ENCODE results near the gene SLC25A45. TPM values are rescaled to one million over a fixed set of nuclear protein-coding genes. Genes with fewer than 3 reads are reported as not detected.

SLC25A45 gene
- total RNA-seq, 1 experiment from 2014 or later: 2.9 TPM

DNA sequence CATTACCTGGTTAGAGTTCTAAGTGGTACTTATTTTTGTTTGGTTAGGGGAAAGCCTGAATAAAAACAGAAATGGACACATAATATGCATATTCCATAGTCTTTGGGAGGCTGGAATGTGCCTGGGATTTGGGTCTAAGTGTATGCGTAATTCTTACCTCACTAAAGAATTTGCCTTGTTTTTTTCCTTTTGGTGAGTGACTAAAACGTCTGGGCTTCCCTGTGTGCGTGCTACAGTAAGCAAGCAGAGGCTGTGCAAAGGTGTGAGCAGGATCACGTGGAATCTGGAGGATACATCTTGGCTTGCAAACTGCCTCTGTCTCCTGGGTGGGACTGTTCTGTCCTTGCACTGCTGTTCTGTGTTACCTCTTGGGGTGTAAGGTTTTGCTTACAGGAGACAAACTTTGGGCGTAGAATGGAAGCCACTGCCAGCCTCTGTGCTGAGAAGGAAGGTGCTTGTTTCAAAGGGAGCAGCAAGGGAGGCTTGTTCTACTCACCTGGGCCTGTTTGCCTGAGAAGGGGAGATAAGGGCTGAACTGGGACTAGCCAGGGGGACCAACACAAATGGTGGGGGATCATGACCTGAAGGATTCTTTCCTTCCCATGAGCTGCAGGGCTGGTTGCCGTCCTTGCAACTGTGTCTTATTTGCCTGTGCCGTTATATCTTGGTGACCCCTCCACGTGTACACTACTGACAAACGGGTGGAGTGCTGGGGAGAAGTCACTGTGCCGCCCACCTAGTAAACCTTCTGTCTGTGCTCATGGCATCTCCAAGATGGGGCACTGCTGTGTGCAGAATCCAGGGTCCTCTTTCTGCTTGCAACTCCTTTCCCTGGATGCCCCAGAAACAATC is 44.6 kb upstream of the SLC25A45 start:
- peaks cover 15% of the 10 kb centered on the region for H3K27me3 Mint-ChIP-seq (ENCODE audit: unreplicated experiment)
- peaks cover 63% of the 10 kb centered on the region for H3K4me1 Mint-ChIP-seq (ENCODE audit: low read depth, unreplicated experiment)
- peaks cover 99% of the 10 kb centered on the region for H3K36me3 Mint-ChIP-seq (ENCODE audit: insufficient read depth, unreplicated experiment)
- no peak for DNase-seq
- intact Hi-C loops (cut with micrococcal nuclease; ENCODE audit: unreplicated experiment): no loop called here
- CTCF ChIA-PET: no interaction called here
- H3K9me3 Mint-ChIP-seq (ENCODE audit: low read depth, unreplicated experiment): no peaks in the 10 kb centered on the region
- H3K4me3 Mint-ChIP-seq (ENCODE audit: low read depth, unreplicated experiment): peak overlapping the region; percentile 90
- no TSS peak for BruUV-seq (replicated peaks)
- TF ChIP-seq, protein P1, sequence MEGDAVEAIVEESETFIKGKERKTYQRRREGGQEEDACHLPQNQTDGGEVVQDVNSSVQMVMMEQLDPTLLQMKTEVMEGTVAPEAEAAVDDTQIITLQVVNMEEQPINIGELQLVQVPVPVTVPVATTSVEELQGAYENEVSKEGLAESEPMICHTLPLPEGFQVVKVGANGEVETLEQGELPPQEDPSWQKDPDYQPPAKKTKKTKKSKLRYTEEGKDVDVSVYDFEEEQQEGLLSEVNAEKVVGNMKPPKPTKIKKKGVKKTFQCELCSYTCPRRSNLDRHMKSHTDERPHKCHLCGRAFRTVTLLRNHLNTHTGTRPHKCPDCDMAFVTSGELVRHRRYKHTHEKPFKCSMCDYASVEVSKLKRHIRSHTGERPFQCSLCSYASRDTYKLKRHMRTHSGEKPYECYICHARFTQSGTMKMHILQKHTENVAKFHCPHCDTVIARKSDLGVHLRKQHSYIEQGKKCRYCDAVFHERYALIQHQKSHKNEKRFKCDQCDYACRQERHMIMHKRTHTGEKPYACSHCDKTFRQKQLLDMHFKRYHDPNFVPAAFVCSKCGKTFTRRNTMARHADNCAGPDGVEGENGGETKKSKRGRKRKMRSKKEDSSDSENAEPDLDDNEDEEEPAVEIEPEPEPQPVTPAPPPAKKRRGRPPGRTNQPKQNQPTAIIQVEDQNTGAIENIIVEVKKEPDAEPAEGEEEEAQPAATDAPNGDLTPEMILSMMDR (IDR thresholded peaks at IDR 0.05; ENCODE audit: unreplicated experiment): no peak
- H3K27ac Mint-ChIP-seq (ENCODE audit: unreplicated experiment): peak overlapping the region; percentile 99

DNA sequence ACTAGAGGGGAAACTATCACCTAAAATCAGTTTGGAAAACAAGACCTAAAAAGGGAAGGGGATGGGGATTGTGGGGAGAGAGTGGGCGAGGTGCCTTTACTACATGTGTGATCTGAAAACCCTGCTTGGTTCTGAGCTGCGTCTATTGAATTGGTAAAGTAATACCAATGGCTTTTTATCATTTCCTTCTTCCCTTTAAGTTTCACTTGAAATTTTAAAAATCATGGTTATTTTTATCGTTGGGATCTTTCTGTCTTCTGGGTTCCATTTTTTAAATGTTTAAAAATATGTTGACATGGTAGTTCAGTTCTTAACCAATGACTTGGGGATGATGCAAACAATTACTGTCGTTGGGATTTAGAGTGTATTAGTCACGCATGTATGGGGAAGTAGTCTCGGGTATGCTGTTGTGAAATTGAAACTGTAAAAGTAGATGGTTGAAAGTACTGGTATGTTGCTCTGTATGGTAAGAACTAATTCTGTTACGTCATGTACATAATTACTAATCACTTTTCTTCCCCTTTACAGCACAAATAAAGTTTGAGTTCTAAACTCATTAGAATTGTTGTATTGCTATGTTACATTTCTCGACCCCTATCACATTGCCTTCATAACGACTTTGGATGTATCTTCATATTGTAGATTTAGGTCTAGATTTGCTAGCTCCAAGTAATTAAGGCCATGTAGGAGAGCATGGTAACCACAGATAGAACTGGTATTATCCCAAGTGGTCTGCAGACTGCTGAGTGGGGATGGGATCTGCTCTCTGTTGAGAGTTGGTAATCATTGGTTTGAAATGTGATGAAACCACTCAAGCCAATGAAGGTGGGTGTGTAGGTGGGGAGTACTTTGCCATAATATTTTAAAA is 43.8 kb upstream of the SLC25A45 start:
- CTCF ChIA-PET: no interaction called here
- peak overlapping the region; percentile 90 for H3K4me3 Mint-ChIP-seq (ENCODE audit: low read depth, unreplicated experiment)

DNA sequence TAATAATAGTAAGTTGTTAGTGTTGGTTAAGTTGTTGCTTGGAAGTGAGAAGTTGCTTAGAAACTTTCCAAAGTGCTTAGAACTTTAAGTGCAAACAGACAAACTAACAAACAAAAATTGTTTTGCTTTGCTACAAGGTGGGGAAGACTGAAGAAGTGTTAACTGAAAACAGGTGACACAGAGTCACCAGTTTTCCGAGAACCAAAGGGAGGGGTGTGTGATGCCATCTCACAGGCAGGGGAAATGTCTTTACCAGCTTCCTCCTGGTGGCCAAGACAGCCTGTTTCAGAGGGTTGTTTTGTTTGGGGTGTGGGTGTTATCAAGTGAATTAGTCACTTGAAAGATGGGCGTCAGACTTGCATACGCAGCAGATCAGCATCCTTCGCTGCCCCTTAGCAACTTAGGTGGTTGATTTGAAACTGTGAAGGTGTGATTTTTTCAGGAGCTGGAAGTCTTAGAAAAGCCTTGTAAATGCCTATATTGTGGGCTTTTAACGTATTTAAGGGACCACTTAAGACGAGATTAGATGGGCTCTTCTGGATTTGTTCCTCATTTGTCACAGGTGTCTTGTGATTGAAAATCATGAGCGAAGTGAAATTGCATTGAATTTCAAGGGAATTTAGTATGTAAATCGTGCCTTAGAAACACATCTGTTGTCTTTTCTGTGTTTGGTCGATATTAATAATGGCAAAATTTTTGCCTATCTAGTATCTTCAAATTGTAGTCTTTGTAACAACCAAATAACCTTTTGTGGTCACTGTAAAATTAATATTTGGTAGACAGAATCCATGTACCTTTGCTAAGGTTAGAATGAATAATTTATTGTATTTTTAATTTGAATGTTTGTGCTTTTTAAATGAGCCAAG is 42.9 kb upstream of the SLC25A45 start:
- Mint-ChIP-seq H3K36me3 (ENCODE audit: insufficient read depth, unreplicated experiment) (peaks cover 98% of the 10 kb centered on the region), H3K4me3 (ENCODE audit: low read depth, unreplicated experiment) (peak overlapping the region; percentile 90), H3K9me3 (ENCODE audit: low read depth, unreplicated experiment) (no peaks in the 10 kb centered on the region), H3K27ac (ENCODE audit: unreplicated experiment) (peak overlapping the region; percentile 99), H3K4me1 (ENCODE audit: low read depth, unreplicated experiment) (peaks cover 54% of the 10 kb centered on the region), H3K27me3 (ENCODE audit: unreplicated experiment) (peaks cover 16% of the 10 kb centered on the region)
- TF ChIP-seq, protein P1 (IDR thresholded peaks at IDR 0.05; ENCODE audit: unreplicated experiment): no peak
- BruUV-seq (replicated peaks): no TSS peak
- intact Hi-C loops (cut with micrococcal nuclease; ENCODE audit: unreplicated experiment): no loop called here
- DNase-seq: peak; percentile 62
- CTCF ChIA-PET: interaction anchor here (1.0 kb wide), 1 partner anchor 80 kb away, joined by 3 read pairs; no protein-coding TSS in a partner anchor

More for the DNA sequence above, 43.8 kb upstream of the SLC25A45 start:
- H3K9me3 Mint-ChIP-seq (ENCODE audit: low read depth, unreplicated experiment): no peaks in the 10 kb centered on the region
- intact Hi-C loops (cut with micrococcal nuclease; ENCODE audit: unreplicated experiment): no loop called here
- DNase-seq: no peak
- H3K27me3 Mint-ChIP-seq (ENCODE audit: unreplicated experiment): peaks cover 16% of the 10 kb centered on the region
- TF ChIP-seq, protein P1 (IDR thresholded peaks at IDR 0.05; ENCODE audit: unreplicated experiment): no peak
- no TSS peak for BruUV-seq (replicated peaks)
- peaks cover 54% of the 10 kb centered on the region for H3K4me1 Mint-ChIP-seq (ENCODE audit: low read depth, unreplicated experiment)
- peaks cover 100% of the 10 kb centered on the region for H3K36me3 Mint-ChIP-seq (ENCODE audit: insufficient read depth, unreplicated experiment)
- H3K27ac Mint-ChIP-seq (ENCODE audit: unreplicated experiment): peak overlapping the region; percentile 99
